Measurements from ENCODE around the gene DENND2A. TPM values are rescaled to one million over a fixed set of nuclear protein-coding genes. Genes with fewer than 3 reads are reported as not detected.

DENND2A gene
- polyA plus RNA-seq, 3 donors = not detected

GRCh38 chr7:140541176-140541512 is 99.5 kb downstream of the DENND2A start:
- no CpG with 5 or more reads among the region's 4 CpGs for WGBS (ENCODE audit: insufficient coverage)
- no peaks in the 10 kb centered on the region for H4K20me1 ChIP-seq (ENCODE audit: insufficient read depth, low read length)
- H2AFZ ChIP-seq (ENCODE audit: insufficient read depth, low read depth, low read length, poor library complexity, severe bottlenecking) = no peak overlapping the region
- no peak for DNase-seq
- Mint-ChIP-seq H3K4me3 (no peak overlapping the region), H3K27ac (no peak overlapping the region), H3K36me3 (no peaks in the 10 kb centered on the region), H3K27me3 (ENCODE audit: low read depth in 3 of 3) (peaks cover 11 to 17% (median 12%) of the 10 kb centered on the region in 3 donors), H3K9me3 (peaks cover 0 to 2% (median 0%) of the 10 kb centered on the region in 7 donors), H3K4me1 (peaks cover 5% of the 10 kb centered on the region)
- H3K36me3 ChIP-seq (replicated peaks in 1 of 2; ENCODE audit: control insufficient read depth in 1 of 2, insufficient read depth in 2 of 2, low read length in 2 of 2) = no peaks in the 10 kb centered on the region
- no peak for TF ChIP-seq CTCF (IDR thresholded peaks at IDR 0.05)
- H3K27ac ChIP-seq (ENCODE audit: low read depth in 1 of 2, low read length in 2 of 2) = no peak overlapping the region
- H3K4me3 ChIP-seq (replicated peaks in 1 of 3; ENCODE audit: low read depth in 2 of 3, low read length in 3 of 3) = no peak overlapping the region
- intact Hi-C loops (cut with micrococcal nuclease) = no loop called here
- H3K79me2 ChIP-seq (ENCODE audit: insufficient read depth, low read length) = no peaks in the 10 kb centered on the region
- H3K4me1 ChIP-seq (ENCODE audit: control insufficient read depth in 1 of 2, insufficient read depth in 2 of 2, low read length in 2 of 2) = no peaks in the 10 kb centered on the region
- H3K27me3 ChIP-seq (ENCODE audit: control insufficient read depth in 2 of 2, insufficient read depth in 2 of 2, low read length in 2 of 2) = no peaks in the 10 kb centered on the region
- H3K4me2 ChIP-seq (replicated peaks; ENCODE audit: extremely low read depth, low read length, poor library complexity, severe bottlenecking) = no peak overlapping the region
- H3K9me3 ChIP-seq (replicated peaks in 1 of 2; ENCODE audit: control insufficient read depth in 1 of 2, insufficient read depth in 1 of 2, low read length in 2 of 2) = no peaks in the 10 kb centered on the region
- H3K9ac ChIP-seq (ENCODE audit: insufficient read depth, low read length, poor library complexity, severe bottlenecking) = no peak overlapping the region

- 96% methylated on average over 17 of the region's 18 CpGs for WGBS (ENCODE audit: insufficient coverage)
- no peak for DNase-seq
- H3K27ac Mint-ChIP-seq = no peak overlapping the region
Measured at GRCh38 chr7:140540136-140540777, 100.4 kb downstream of the DENND2A start.

More at GRCh38 chr7:140540136-140540777, 100.4 kb downstream of the DENND2A start:
- peaks cover 11 to 17% (median 12%) of the 10 kb centered on the region in 3 donors for H3K27me3 Mint-ChIP-seq (ENCODE audit: low read depth in 3 of 3)
- Histone ChIP-seq H3K4me3 (replicated peaks in 1 of 3; ENCODE audit: low read depth in 2 of 3, low read length in 3 of 3) (no peak overlapping the region), H3K27me3 (ENCODE audit: control insufficient read depth in 2 of 2, insufficient read depth in 2 of 2, low read length in 2 of 2) (no peaks in the 10 kb centered on the region), H3K9me3 (replicated peaks in 1 of 2; ENCODE audit: control insufficient read depth in 1 of 2, insufficient read depth in 1 of 2, low read length in 2 of 2) (no peaks in the 10 kb centered on the region), H4K20me1 (ENCODE audit: insufficient read depth, low read length) (no peaks in the 10 kb centered on the region), H3K9ac (ENCODE audit: insufficient read depth, low read length, poor library complexity, severe bottlenecking) (no peak overlapping the region), H3K79me2 (ENCODE audit: insufficient read depth, low read length) (no peaks in the 10 kb centered on the region), H3K4me2 (replicated peaks; ENCODE audit: extremely low read depth, low read length, poor library complexity, severe bottlenecking) (no peak overlapping the region), H2AFZ (ENCODE audit: insufficient read depth, low read depth, low read length, poor library complexity, severe bottlenecking) (no peak overlapping the region), H3K27ac (ENCODE audit: low read depth in 1 of 2, low read length in 2 of 2) (no peak overlapping the region), H3K4me1 (ENCODE audit: control insufficient read depth in 1 of 2, insufficient read depth in 2 of 2, low read length in 2 of 2) (no peaks in the 10 kb centered on the region), H3K36me3 (replicated peaks in 1 of 2; ENCODE audit: control insufficient read depth in 1 of 2, insufficient read depth in 2 of 2, low read length in 2 of 2) (no peaks in the 10 kb centered on the region)
- TF ChIP-seq CTCF (IDR thresholded peaks at IDR 0.05) = no peak
- no peak overlapping the region for H3K4me3 Mint-ChIP-seq
- peaks cover 5% of the 10 kb centered on the region for H3K4me1 Mint-ChIP-seq
- peaks cover 0 to 2% (median 0%) of the 10 kb centered on the region in 7 donors for H3K9me3 Mint-ChIP-seq
- intact Hi-C loops (cut with micrococcal nuclease) = no loop called here
- no peaks in the 10 kb centered on the region for H3K36me3 Mint-ChIP-seq

Data from CD14-positive monocyte (primary cell).